NOMO-1 treated with dmso at 0.1 percent for 144 hours (cell line): Measurements from ENCODE around the gene RPTOR.

Source experiments
- DNase-seq: peaks from one replicate; lab custom pipeline; 2025; ENCODE audit not compliant: unreplicated experiment; lab: John Stamatoyannopoulos, UW

Gene RPTOR

GRCh38 chr17:80963812-80964543, 419.3 kb downstream of the RPTOR start:
- DNase-seq, result no peak

GRCh38 chr17:80964544-80964856, 419.9 kb downstream of the RPTOR start:
- no peak for DNase-seq

GRCh38 chr17:80964859-80965580, 420.4 kb downstream of the RPTOR start:
- no peak for DNase-seq

- no peak for DNase-seq
Measured at GRCh38 chr17:80965606-80966005, 421.0 kb downstream of the RPTOR start.

GRCh38 chr17:80967404-80967872, 422.8 kb downstream of the RPTOR start:
- no peak for DNase-seq

- DNase-seq, result no peak
Measured at GRCh38 chr17:80968602-80969029, 424.0 kb downstream of the RPTOR start.

- DNase-seq, result no peak
Measured at GRCh38 chr17:80969030-80969673, 424.5 kb downstream of the RPTOR start.

- no peak for DNase-seq
Measured at GRCh38 chr17:80969674-80970043, 425.0 kb downstream of the RPTOR start.

GRCh38 chr17:80970044-80970761, 425.6 kb downstream of the RPTOR start:
- DNase-seq, result no peak

- no peak for DNase-seq
Measured at GRCh38 chr17:80970762-80971703, 426.4 kb downstream of the RPTOR start.

GRCh38 chr17:80971704-80972304, 427.2 kb downstream of the RPTOR start:
- DNase-seq, result no peak

GRCh38 chr17:80976701-80977100, 432.1 kb downstream of the RPTOR start:
- DNase-seq, result no peak

- DNase-seq, result no peak
Measured at GRCh38 chr17:80977172-80977571, 432.5 kb downstream of the RPTOR start.

GRCh38 chr17:80978499-80979497, 434.2 kb downstream of the RPTOR start:
- no peak for DNase-seq

GRCh38 chr17:80979547-80980378, 435.1 kb downstream of the RPTOR start:
- DNase-seq, result no peak

GRCh38 chr17:80980397-80981061, 435.9 kb downstream of the RPTOR start:
- no peak for DNase-seq
